ENCODE results near the gene CLASP1. TPM values are rescaled to one million over a fixed set of nuclear protein-coding genes. Genes with fewer than 3 reads are reported as not detected.

CLASP1 gene
- total and polyA plus RNA-seq, 2 donors (not counting 3 experiments of a cell fraction or from before 2014, with no cell fraction given): 10.0 to 57.9 TPM

DNA sequence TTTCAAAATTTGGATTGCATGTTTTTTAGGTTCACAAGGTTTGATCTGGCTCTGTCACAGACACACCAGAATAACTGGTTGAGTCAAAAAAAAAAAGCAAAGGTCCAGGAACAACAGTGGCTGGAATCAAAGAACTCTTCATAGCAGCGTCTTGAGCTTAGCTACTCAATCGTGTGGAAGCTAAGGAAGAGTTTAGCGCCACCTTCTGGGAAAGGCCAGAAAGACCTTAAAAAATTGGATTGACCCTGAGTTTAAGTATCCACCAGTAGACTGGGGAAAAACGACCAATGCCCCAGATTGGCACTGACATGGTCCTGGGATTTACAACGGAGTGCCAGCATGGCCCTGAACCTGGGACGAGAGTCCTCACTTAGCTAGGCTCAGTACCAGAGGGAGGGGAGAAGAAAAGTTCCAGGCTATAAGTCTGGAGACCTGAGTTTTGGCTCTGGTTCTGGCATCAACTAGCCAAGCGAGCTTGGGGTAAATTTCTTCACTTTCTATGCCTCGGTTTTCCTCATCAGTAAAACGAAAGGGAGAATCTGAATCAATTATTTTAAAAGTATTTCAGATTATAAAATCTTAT lies 293.1 kb downstream of the CLASP1 start:
- Histone ChIP-seq H2AFZ (ENCODE audit: low read depth, low read length) (no peak overlapping the region), H3K9me1 (replicated peaks; ENCODE audit: control insufficient read depth, extremely low read depth, insufficient read depth, low read length) (no peaks in the 10 kb centered on the region), H3K4me2 (ENCODE audit: insufficient read depth, low read length) (no peak overlapping the region), H3K36me3 (ENCODE audit: control insufficient read depth in 2 of 2, extremely low read depth in 1 of 2, insufficient read depth in 2 of 2, low read length in 2 of 2) (peaks cover 0 to 30% of the 10 kb centered on the region in 2 experiments), H3K27ac (ENCODE audit: insufficient read depth, low read depth, low read length) (no peak overlapping the region), H3K9me3 (replicated peaks; ENCODE audit: control insufficient read depth, insufficient read depth, low read length) (no peaks in the 10 kb centered on the region), H3K27me3 (ENCODE audit: control insufficient read depth in 2 of 2, insufficient read depth in 2 of 2, low read length in 2 of 2) (no peaks in the 10 kb centered on the region), H3K4me1 (ENCODE audit: control insufficient read depth, extremely low read depth, insufficient read depth, low read length) (peaks cover 16% of the 10 kb centered on the region), H3K4me3 (replicated peaks in 1 of 3; ENCODE audit: insufficient read depth in 1 of 3, low read depth in 1 of 3, low read length in 3 of 3) (no peak overlapping the region), H3K9ac (replicated peaks; ENCODE audit: extremely low read depth, insufficient read depth, low read length) (no peak overlapping the region), H4K20me1 (replicated peaks; ENCODE audit: control insufficient read depth, extremely low read depth, insufficient read depth, low read length) (no peaks in the 10 kb centered on the region), H3K79me2 (ENCODE audit: control insufficient read depth, insufficient read depth, low read length) (no peaks in the 10 kb centered on the region)
- DNase-seq (ENCODE audit: low read depth, low spot score) (peak; percentile 74), FAIRE-seq (peak; percentile 83)
- no TSS peak for BruUV-seq (replicated peaks)
- intact Hi-C loops (cut with micrococcal nuclease): loop anchor here (1.0 kb wide), 1 partner anchor 261 kb away; no protein-coding TSS in a partner anchor
- TF ChIP-seq POLR2A (IDR thresholded peaks at IDR 0.05; ENCODE audit: low read depth, low read length) (no peak), GATA2 (IDR thresholded peaks at IDR 0.05; ENCODE audit: insufficient read depth, insufficient read length, low read depth, low read length) (no peak)
- TF ChIP-seq, protein P1, sequence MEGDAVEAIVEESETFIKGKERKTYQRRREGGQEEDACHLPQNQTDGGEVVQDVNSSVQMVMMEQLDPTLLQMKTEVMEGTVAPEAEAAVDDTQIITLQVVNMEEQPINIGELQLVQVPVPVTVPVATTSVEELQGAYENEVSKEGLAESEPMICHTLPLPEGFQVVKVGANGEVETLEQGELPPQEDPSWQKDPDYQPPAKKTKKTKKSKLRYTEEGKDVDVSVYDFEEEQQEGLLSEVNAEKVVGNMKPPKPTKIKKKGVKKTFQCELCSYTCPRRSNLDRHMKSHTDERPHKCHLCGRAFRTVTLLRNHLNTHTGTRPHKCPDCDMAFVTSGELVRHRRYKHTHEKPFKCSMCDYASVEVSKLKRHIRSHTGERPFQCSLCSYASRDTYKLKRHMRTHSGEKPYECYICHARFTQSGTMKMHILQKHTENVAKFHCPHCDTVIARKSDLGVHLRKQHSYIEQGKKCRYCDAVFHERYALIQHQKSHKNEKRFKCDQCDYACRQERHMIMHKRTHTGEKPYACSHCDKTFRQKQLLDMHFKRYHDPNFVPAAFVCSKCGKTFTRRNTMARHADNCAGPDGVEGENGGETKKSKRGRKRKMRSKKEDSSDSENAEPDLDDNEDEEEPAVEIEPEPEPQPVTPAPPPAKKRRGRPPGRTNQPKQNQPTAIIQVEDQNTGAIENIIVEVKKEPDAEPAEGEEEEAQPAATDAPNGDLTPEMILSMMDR (IDR thresholded peaks at IDR 0.05; ENCODE audit: extremely low read depth in 1 of 2, insufficient read depth in 1 of 2, low read depth in 1 of 2, low read length in 2 of 2): peak; percentile 73 to 76
- POLR2A ChIA-PET: no interaction called here
- dilution Hi-C loops (cut with MboI; ENCODE audit: extremely low pct_ligation_motif_present, low sequenced_read_pairs): no loop called here
- CTCF ChIA-PET: interaction anchor here (0.6 to 7.0 kb wide), 31 partner anchors 9 to 392 kb away, joined by 3 to 133 read pairs (median 3); no protein-coding TSS in a partner anchor

DNA sequence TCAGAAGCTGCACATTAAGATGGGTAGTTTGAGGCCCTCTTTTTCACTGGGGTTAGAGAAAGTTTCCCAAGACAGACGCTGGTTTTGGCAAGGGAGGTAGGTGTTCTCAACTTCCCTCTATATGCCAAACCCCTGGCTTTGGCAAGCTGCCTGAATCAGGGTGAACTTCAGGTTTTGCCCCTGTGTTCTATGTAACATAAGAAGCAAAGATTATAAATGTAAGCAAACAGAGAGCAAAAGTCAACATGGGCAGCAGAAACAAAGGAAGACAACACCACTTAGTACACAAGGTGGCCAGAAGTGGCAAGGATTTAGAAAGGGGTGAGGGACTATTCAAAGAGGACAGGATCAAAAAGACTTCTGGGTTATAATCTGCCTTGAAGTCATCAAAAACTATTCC lies 293.8 kb downstream of the CLASP1 start:
- no peak overlapping the region for H3K4me3 ChIP-seq (replicated peaks in 1 of 3; ENCODE audit: insufficient read depth in 1 of 3, low read depth in 1 of 3, low read length in 3 of 3)
- no peak overlapping the region for H2AFZ ChIP-seq (ENCODE audit: low read depth, low read length)
- H3K9ac ChIP-seq (replicated peaks; ENCODE audit: extremely low read depth, insufficient read depth, low read length): no peak overlapping the region
- peaks cover 10% of the 10 kb centered on the region for H3K4me1 ChIP-seq (ENCODE audit: control insufficient read depth, extremely low read depth, insufficient read depth, low read length)
- no peaks in the 10 kb centered on the region for H3K27me3 ChIP-seq (ENCODE audit: control insufficient read depth in 2 of 2, insufficient read depth in 2 of 2, low read length in 2 of 2)
- CTCF ChIA-PET: interaction anchor here (0.6 to 7.0 kb wide), 27 partner anchors 10 to 360 kb away, joined by 3 to 133 read pairs (median 4); no protein-coding TSS in a partner anchor
- POLR2A ChIA-PET: no interaction called here
- H3K79me2 ChIP-seq (ENCODE audit: control insufficient read depth, insufficient read depth, low read length): no peaks in the 10 kb centered on the region
- H3K27ac ChIP-seq (ENCODE audit: insufficient read depth, low read depth, low read length): no peak overlapping the region
- H3K9me3 ChIP-seq (replicated peaks; ENCODE audit: control insufficient read depth, insufficient read depth, low read length): no peaks in the 10 kb centered on the region
- H3K36me3 ChIP-seq (ENCODE audit: control insufficient read depth in 2 of 2, extremely low read depth in 1 of 2, insufficient read depth in 2 of 2, low read length in 2 of 2): peaks cover 0 to 34% of the 10 kb centered on the region in 2 experiments
- TF ChIP-seq, protein P1 (IDR thresholded peaks at IDR 0.05; ENCODE audit: extremely low read depth in 1 of 2, insufficient read depth in 1 of 2, low read depth in 1 of 2, low read length in 2 of 2): no peak
- TF ChIP-seq POLR2AphosphoS5 (IDR thresholded peaks at IDR 0.05; ENCODE audit: insufficient read depth, low read depth, low read length) (no peak), EZH2 (IDR thresholded peaks at IDR 0.05; ENCODE audit: borderline replicate concordance, low read depth, low read length, severe bottlenecking) (no peak), MYC (IDR thresholded peaks at IDR 0.05; ENCODE audit: low read depth, low read length) (no peak), JUN (IDR thresholded peaks at IDR 0.05; ENCODE audit: borderline replicate concordance, insufficient read depth, insufficient read length, low read depth) (no peak), POLR2A (IDR thresholded peaks at IDR 0.05; ENCODE audit: low read depth, low read length) (no peak), GATA2 (IDR thresholded peaks at IDR 0.05; ENCODE audit: insufficient read depth, insufficient read length, low read depth, low read length) (no peak), FOS (IDR thresholded peaks at IDR 0.05; ENCODE audit: borderline replicate concordance, insufficient read depth, low read length) (no peak)
- TF ChIP-seq, protein P2, sequence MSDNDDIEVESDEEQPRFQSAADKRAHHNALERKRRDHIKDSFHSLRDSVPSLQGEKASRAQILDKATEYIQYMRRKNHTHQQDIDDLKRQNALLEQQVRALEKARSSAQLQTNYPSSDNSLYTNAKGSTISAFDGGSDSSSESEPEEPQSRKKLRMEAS (IDR thresholded peaks at IDR 0.05; ENCODE audit: insufficient read depth, insufficient read length): no peak
- H3K4me2 ChIP-seq (ENCODE audit: insufficient read depth, low read length): no peak overlapping the region
- no peaks in the 10 kb centered on the region for H3K9me1 ChIP-seq (replicated peaks; ENCODE audit: control insufficient read depth, extremely low read depth, insufficient read depth, low read length)
- BruUV-seq (replicated peaks): no TSS peak
- no peak for DNase-seq (ENCODE audit: low read depth, low spot score)
- intact Hi-C loops (cut with micrococcal nuclease) (no loop called here), dilution Hi-C loops (cut with MboI; ENCODE audit: extremely low pct_ligation_motif_present, low sequenced_read_pairs) (no loop called here)
- H4K20me1 ChIP-seq (replicated peaks; ENCODE audit: control insufficient read depth, extremely low read depth, insufficient read depth, low read length): no peaks in the 10 kb centered on the region
- FAIRE-seq: no peak

All from endothelial cell of umbilical vein (primary cell).